RPMI7951 (cell line): Measurements from ENCODE around the gene ZNF526. TPM values are rescaled to one million over a fixed set of nuclear protein-coding genes. Genes with fewer than 3 reads are reported as not detected.
"Not testable (repeated sequence)": the region's sequence is repeated elsewhere in the genome, so short reads cannot be mapped to it uniquely, and the experiment has no call there.

Experiments used
- DNase-seq: peaks from one replicate; pipeline ENCODE4 v3.0.0-alpha.2; 2012; ENCODE audit warnings: low read depth
- total RNA-seq: library from RNA; depleted of rRNA; stranded (reverse); fragments of >200 nt; shearing (Covaris generic); gene quantifications from 2 replicates; pipeline ENCODE4 v1.2.3, GENCODE V29; 2014

Gene ZNF526
- total RNA-seq, 1 experiment from 2014 or later = 7.2 TPM

DNA sequence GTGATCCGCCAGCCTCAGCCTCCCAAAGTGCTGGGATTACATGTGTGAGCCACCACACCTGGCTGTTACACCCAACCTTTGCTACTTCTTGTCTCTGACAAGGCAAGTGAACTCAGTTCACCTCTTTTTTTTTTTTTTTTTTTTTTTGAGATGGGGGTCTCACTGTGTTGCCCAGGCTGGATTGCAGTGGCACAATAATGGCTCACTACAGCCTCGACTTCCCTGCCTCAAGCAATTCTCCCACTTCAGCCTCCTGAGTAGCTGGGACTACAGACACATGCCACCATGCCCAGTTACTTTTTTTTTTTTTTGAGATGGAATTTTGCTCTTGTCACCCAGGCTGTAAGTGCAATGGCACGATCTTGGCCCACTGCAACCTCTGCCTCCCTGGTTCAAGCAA, 37.7 kb downstream of the ZNF526 start:
- not testable (repeated sequence) for DNase-seq

DNA sequence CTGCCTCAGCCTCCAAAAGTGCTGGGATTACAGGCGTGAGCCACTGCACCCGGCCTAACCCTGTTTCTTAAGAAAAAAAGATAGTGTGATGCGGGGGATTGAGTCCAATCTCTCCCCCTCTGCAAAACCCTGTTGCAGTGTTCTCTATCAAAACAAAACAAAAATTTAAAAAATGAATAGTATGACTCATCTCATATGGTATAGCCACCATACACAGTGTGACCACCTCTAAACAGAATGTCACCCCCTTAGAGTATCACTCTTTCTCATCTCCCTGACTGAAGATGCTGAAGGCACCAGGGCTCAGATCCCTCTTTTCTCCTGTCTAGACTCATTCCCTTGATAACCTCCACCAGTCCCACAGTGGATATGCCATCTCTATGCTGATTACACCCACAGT, 41.7 kb downstream of the ZNF526 start:
- no peak for DNase-seq

DNA sequence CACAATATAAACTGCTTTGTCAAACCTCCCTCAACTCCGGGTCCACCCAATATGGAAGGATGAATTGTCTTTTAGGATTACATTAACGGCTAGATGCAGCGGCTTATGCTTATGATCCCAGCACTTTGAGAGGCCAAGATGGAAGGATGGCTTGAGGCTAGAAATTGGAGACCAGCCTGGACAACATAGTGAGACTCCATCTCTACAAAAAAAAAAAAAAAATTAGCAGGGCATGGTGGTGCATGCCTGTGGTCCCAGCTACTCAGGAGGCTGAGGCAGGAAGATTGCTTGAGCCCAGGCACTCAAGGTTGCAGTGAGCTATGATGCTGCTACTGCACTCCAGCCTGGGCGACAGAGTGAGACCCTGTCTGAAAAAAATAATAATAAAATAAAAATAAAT, 46.0 kb downstream of the ZNF526 start:
- not testable (repeated sequence) for DNase-seq

DNA sequence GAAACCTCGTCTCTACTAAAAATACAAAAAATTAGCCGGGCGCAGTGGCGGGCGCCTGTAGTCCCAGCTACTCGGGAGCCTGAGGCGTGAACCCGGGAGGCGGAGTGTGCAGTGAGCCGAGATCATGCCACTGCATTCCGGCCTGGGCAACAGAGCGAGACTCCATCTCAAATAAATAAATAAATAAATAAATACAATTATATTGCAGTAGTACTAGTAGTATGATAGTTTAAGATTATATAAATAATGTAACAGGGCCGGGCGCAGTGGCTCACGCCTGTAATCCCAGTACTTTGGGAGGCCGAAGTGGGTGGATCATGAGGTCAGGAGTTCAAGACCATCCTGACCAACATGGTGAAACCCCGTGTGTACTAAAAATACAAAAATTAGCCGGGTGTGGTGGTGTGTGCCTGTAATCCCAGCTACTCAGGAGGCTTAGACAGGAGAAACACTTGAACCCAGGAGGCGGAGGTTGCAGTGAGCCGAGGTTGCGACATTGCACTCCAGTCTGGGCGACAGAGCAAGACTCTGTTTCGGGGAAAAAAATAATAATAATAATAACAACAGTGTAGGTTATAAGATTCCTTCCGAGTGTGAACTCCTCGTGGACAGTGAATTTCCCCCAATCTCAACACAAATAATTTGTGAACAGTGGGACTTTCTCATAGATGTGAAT, 47.0 kb downstream of the ZNF526 start:
- not testable (repeated sequence) for DNase-seq

DNA sequence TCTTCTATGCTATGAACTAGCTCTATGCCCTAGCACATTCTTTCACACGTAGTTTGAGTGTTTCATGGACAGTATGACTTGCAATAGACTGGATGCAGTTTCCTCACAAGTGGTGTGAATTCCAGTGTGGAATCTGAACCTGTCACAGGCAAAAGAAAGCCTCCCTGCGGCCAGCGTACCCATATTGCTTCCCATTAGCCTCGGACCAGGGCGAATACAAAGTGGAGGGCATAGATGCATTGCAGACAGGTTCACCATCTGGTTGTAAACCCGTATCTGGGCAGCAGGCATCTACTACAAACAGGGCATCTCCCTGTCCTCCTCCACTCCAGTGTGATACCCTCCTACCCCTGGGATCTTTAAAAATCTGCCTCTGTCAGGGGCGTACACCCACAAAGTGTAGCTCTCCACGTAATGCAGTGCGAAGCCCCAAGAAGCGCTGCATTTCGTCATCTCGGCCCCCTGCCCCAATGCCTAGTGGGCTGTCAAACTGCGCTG, 47.6 kb downstream of the ZNF526 start:
- no peak for DNase-seq

DNA sequence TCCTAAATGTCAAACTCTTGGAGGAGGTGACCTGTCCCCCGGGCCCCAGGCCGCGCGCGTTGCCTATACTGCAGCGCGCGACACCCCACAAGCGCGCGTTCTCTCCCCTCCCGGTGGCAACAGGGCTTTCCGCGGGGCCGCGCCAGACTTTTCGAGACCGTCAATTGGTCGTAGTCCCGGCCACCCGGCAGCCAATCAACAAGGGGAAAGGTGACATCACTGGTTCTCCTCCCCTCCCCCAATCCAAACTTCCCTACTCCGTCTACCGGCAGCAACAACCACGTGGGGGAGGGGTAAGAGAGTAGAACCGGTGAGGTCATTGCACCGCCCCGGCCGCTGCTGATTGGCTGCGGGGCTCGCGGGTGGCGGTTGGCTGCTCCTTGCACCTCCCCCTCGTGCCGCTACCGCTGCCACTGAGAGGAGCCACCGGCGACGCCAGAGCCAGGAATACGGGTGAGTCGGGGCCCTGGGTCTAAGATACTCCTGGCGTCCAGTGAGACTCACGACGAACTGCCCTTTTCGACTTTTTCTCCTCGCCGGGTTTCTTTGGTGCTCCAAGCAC, 48.1 kb downstream of the ZNF526 start:
- DNase-seq = peak; percentile 99

DNA sequence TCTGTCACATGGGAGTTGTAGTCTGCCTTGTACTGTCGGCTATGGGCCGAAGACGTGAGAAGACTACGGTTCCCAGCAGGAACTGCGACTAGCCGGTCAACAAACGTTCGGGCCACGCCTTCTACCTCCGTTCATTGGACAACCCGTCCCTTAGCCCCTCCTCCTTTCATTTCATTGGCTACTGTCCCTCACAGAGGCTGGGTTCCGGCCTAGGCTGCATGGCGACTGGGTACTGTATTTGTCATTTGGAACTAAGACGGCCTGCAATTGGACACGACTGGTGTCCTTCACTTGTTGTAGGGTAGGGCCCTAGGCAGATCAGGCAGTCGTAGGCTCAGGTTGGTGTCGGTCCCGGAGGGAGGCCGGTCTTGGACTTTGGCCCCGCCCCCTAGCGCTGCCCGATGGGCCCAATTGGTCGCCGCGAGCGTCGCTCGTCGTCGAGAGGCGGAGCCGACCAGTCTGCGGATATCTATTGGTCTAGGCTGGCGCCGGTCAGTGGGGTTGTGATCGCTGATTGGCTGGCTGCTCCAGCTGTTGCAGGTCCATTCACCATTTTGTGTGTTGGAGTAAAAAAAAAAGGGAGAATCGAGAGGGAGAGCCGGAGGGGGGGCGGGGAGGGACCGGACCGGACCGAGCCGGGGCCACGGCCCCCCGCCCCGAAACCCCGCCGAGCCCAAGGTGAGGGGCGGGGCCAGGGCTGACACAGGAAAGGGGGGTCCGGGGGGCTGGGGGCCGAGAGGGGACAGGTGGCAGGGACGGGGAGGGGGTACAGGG, 48.8 kb downstream of the ZNF526 start, which contains the start of gene CIC:
Gene CIC (plus strand): TSS at position 549 of the 774 bp plus-strand sequence. CDS start 2,532 bp downstream, outside the sequence.
- peak; percentile 100 for DNase-seq

DNA sequence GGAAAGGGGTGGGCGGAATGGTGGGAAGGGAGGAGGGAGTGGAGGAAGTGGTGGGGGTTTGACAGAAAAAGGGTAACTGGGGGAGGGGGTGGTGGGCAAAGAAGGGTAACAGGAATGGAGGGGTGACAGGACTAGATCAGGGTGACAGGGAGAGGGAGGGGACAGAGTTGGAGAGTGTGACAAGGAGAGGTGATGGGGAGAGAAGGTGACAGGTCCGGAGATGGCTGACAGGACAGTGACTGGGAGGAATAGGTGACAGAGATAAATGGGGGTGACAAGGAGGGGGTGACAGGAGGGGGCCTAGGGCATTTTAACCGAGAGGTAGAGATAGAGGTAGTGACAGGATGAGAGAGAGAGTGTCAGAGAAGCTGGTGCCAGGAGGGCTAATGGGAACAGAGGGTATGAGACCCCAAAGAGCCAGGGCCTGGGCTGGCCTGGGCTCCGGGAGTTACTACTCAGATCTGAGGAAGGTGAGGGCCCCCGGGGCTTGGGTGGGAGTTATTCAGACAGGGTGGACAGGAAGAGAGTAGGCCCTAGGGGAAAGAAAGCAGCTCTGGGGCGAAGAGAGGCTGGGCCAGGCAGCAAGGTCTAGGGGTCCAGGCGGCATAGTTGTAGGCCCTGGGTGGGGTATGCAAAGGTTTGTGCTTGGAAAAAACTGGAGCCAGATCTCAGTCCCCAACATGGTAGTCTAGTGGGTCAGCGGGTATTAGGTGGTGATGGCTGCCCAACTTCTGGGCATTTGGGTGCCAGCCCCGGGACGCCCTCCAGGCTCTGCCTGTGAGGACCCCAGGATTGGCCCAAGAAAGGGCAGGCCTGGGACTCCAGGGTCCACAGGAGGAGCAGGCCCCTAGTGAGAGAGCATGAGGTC, 49.6 kb downstream of the ZNF526 start:
- no peak for DNase-seq

DNA sequence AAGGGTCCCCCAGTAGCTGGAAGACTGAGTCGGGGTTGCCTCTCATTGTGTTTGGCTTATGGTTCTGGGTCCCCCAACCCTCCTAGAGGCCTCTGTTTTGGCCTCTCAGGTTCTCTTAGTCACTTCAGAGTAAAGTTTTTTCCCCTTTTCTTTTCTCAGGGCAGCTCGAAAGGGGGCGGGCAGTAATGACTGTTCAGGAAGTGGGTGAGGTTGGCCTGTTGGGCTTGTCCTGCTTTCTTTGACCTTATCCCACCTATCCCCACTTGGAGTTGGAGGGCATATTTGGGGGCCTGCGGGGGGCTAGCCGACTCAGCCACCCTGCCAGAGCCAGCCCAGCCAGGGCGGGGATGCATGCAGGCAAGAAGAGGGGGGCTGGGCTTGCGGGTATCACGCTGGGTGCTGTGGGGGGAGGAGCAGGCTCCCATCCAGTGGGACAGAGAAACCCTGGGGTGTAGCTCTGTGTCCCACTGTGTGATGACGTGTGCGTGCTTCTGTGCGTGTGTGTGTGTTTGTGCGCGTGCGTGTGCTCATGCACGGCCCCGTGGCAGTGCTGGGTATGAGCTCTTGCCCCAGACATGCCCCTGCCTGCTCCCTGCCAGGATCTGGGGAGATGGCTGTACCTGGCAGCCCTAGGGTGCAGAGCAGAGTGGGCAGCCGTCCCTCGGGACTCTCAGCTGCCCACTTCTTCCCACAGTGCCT, 50.4 kb downstream of the ZNF526 start:
- DNase-seq = peak; percentile 79

DNA sequence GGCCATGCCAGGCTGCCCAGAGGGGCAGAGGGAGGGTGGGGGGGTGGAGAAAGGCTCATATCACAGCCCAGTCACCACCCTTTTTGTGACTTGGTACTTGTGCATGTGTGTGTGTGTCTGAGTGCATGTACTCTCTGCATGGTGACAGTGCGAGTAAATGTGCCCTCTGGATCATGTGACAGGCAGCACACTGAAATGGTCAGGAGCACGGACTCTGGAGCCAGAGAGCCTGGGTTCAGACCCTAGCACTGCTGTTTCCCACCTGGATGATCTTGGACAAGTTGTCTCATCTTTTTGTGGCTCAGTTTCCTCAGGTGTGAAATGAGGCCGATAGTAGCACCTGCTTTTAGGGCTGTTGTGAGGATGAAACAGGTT, 50.9 kb downstream of the ZNF526 start:
- no peak for DNase-seq

DNA sequence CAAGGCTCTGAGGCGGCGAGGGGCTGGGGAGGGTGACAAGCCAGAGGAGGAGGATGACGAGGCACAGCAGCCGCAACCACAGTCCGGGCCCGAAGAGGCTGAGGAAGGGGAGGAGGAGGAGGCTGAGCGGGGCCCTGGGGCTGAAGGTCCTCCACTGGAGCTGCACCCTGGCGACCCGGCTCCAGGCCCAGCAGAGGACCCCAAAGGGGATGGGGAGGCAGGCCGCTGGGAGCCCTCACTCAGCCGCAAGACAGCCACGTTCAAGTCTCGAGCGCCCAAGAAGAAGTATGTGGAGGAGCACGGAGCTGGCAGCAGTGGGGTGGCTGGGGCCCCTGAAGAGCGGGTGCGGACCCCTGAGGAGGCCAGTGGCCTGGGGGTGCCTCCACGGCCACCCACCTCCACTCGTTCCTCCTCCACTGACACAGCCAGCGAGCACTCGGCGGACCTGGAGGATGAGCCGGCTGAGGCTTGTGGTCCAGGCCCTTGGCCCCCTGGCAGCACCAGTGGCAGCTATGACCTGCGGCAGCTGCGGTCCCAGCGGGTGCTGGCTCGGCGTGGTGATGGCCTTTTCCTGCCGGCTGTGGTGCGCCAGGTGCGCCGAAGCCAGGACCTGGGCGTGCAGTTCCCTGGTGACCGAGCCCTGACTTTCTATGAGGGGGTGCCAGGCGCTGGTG, 51.9 kb downstream of the ZNF526 start:
- no peak for DNase-seq

DNA sequence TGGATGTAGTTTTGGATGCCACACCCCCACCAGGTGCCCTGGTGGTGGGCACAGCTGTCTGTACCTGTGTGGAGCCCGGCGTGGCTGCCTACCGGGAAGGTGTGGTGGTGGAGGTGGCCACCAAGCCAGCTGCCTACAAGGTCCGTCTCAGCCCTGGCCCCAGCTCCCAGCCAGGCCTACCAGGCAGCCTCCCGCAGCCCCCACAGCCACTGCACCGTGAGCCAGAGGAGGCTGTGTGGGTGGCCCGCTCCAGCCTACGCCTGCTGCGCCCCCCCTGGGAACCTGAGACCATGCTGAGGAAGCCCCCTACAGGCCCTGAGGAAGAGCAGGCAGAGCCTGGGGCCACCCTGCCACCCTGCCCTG, 52.4 kb downstream of the ZNF526 start:
- DNase-seq = no peak

DNA sequence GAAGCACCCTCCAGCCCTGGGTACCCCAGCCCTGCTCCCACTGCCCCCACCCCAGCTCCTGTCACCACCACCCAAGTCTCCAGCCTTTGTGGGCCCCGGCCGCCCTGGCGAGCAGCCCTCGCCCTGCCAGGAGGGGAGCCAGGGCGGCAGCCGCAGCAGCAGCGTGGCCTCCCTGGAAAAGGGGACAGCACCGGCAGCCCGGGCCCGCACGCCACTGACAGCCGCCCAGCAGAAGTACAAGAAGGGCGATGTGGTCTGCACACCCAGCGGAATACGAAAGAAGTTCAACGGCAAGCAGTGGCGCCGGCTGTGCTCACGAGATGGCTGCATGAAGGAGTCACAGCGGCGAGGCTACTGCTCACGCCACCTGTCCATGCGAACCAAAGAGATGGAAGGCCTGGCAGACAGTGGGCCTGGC, 52.9 kb downstream of the ZNF526 start:
- no peak for DNase-seq

DNA sequence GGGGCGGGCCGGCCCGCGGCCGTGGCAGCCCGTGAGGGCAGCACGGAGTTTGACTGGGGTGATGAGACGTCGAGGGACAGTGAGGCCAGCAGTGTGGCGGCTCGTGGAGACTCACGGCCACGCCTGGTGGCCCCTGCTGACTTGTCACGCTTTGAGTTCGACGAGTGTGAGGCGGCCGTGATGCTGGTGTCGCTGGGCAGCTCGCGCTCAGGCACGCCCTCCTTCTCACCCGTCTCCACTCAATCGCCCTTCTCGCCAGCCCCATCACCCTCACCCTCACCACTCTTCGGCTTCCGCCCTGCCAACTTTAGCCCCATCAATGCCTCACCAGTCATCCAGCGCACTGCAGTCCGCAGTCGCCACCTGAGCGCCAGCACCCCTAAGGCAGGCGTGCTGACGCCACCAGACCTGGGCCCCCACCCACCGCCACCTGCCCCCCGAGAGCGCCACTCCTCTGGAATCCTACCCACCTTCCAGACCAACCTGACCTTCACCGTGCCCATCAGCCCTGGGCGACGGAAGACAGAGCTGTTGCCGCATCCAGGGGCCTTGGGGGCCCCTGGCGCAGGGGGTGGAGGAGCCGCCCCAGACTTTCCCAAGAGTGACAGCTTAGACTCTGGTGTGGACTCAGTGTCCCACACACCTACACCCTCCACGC, 53.4 kb downstream of the ZNF526 start:
- no peak for DNase-seq

DNA sequence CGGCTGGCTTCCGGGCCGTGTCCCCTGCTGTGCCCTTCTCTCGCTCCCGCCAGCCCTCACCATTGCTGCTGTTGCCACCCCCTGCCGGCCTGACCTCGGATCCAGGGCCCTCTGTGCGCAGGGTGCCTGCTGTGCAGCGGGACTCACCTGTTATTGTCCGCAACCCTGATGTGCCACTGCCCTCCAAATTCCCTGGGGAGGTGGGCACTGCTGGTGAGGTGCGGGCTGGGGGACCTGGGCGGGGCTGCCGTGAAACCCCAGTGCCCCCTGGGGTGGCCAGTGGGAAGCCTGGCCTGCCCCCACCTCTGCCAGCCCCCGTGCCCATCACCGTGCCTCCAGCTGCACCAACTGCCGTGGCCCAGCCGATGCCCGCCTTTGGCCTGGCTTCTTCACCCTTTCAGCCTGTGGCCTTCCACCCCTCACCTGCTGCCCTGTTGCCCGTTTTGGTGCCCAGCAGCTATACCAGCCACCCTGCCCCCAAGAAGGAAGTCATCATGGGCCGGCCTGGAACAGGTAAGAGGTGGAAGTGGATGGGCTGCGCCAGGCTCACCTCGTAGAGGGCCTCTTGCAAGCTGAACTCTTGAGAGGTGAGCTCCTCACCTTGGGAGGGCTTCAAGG, 54.1 kb downstream of the ZNF526 start:
- DNase-seq = no peak

DNA sequence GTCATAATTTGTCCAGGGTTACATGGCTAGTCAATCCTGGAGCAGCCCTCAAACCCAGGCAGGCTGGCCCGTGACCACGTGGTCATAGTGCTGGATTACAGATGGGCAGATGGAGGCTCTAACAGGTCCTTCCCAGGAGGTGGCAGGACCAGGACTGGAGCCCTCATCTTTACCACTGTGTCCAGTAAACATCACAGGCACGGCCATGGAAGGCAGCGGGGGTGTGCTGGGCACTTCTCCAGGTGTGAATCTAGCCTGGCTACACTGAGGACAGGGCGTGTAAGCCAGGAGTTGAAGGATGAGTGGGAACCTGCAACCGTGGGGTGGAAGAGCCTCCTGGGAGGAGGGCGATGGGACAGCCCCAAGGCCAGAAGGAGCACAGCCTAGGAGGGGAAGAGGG, 55.0 kb downstream of the ZNF526 start:
- DNase-seq = no peak

DNA sequence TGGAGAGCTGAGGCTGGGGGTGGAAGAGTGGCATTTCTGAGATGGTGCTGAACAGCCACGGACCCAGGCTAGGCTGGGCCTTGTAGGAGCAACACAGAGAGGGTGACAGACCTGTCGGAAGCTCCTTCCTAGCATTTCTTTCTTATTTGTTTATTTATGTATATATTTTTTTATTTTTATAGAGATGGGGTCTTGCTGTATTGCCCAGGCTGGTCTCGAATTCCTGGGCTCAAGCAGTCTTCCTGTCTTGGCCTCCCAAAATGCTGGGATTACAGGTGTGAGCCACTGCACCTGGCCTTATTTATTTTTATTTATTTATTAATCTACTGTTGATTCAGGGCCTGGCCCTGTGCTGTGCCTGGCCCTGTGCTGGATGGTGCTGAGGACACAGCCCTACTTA, 55.4 kb downstream of the ZNF526 start:
- DNase-seq = no peak

DNA sequence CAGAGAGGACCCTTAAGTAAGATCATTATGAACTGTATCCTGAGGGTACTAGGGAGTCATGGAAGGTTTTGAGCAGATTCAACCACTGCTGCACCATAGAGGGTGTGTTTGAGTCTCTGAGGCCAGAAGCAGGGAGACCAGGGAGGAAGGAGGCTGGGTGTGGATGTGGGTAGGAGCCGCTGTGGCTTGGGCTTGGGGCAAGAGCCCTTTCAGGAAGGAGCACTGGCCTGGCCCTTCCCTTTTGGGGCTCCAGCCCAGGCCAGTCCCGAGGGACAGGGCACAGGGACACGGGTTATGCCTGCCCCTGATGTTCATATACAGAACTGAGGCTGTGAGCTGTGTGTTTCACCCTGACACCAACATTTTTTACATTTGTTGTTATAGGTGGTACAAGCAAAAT, 56.2 kb downstream of the ZNF526 start:
- DNase-seq = no peak

DNA sequence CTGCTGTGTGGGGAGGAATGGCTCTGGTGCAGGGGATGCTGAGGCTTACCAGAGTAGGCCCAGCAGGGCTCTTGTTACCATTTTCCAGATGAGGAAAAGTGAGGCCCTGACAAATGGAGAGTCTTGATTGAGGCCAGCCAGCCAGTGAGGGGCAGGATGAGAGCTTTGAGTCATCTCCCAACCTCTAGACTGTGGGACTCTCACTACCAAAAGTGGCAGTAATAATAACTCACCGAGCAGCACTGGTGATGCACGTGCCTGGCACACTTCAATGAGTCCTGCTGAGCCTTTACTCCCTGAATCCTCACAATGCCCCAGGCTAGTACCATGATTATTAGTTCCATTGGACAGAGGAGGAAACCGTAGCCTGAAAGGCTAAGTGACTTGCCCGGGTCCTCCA, 56.7 kb downstream of the ZNF526 start:
- peak; percentile 73 for DNase-seq
